Measurements from ENCODE around the gene BCR. TPM values are rescaled to one million over a fixed set of nuclear protein-coding genes. Genes with fewer than 3 reads are reported as not detected.
"Not testable (repeated sequence)": the region's sequence is repeated elsewhere in the genome, so short reads cannot be mapped to it uniquely, and the experiment has no call there.

The BCR gene
- total and polyA plus RNA-seq, 7 donors, result 2.7 to 7.7 (median 6.5) TPM

GRCh38 chr22:23305321-23305910 lies 125.1 kb downstream of the BCR start:
- no peaks in the 10 kb centered on the region for H3K36me3 ChIP-seq (ENCODE audit: insufficient read depth in 1 of 2, low read depth in 1 of 2)
- WGBS, 3 donors, result 54 to 71% (median 67%) methylated on average over 9 of the region's 9 CpGs
- TF ChIP-seq CTCF (IDR thresholded peaks at IDR 0.05), result no peak
- H3K4me1 ChIP-seq, result no peaks in the 10 kb centered on the region
- H3K27ac ChIP-seq, result peak overlapping the region; percentile 53
- ATAC-seq (peak in 3 of 4 donors; percentile 28 to 37 (median 36)), DNase-seq (no peak)
- intact Hi-C loops (cut with DNase I), result no loop called here
- H3K27me3 ChIP-seq (ENCODE audit: insufficient read depth in 3 of 3, low read length in 2 of 3), result no peaks in the 10 kb centered on the region
- no peaks in the 10 kb centered on the region for H3K9me3 ChIP-seq
- no peak overlapping the region for H3K4me3 ChIP-seq

GRCh38 chr22:23305922-23306374 lies 125.6 kb downstream of the BCR start:
- WGBS, 3 donors, result 26 to 42% (median 32%) methylated on average over 11 of the region's 11 CpGs
- intact Hi-C loops (cut with DNase I), result no loop called here

GRCh38 chr22:23306438-23306921 lies 126.2 kb downstream of the BCR start:
- ATAC-seq (peak in 3 of 4 donors; percentile 25 to 36 (median 34)), DNase-seq (no peak)
- intact Hi-C loops (cut with DNase I), result no loop called here
- Histone ChIP-seq H3K9me3 (no peaks in the 10 kb centered on the region), H3K4me1 (no peaks in the 10 kb centered on the region), H3K36me3 (ENCODE audit: insufficient read depth in 1 of 2, low read depth in 1 of 2) (no peaks in the 10 kb centered on the region), H3K27me3 (ENCODE audit: insufficient read depth in 3 of 3, low read length in 2 of 3) (no peaks in the 10 kb centered on the region), H3K4me3 (no peak overlapping the region), H3K27ac (peak overlapping the region; percentile 53)
- TF ChIP-seq CTCF (IDR thresholded peaks at IDR 0.05), result no peak
- 79 to 81% (median 79%) methylated on average over 11 of the region's 11 CpGs for WGBS, 3 donors

More at GRCh38 chr22:23305922-23306374, 125.6 kb downstream of the BCR start:
- H3K27me3 ChIP-seq (ENCODE audit: insufficient read depth in 3 of 3, low read length in 2 of 3), result no peaks in the 10 kb centered on the region
- no peaks in the 10 kb centered on the region for H3K36me3 ChIP-seq (ENCODE audit: insufficient read depth in 1 of 2, low read depth in 1 of 2)
- H3K27ac ChIP-seq, result peak overlapping the region; percentile 53
- no peak overlapping the region for H3K4me3 ChIP-seq
- no peak for TF ChIP-seq CTCF (IDR thresholded peaks at IDR 0.05)
- H3K4me1 ChIP-seq, result no peaks in the 10 kb centered on the region
- DNase-seq, result peak; percentile 63 to 83
- no peaks in the 10 kb centered on the region for H3K9me3 ChIP-seq
- peak in 3 of 4 donors; percentile 71 to 85 (median 84) for ATAC-seq

GRCh38 chr22:23306926-23307325 lies 126.6 kb downstream of the BCR start:
- no peak for ATAC-seq

GRCh38 chr22:23307511-23307910 lies 127.2 kb downstream of the BCR start:
- intact Hi-C loops (cut with DNase I); H3K27ac ChIP-seq; H3K36me3 ChIP-seq (ENCODE audit: insufficient read depth in 1 of 2, low read depth in 1 of 2); H3K9me3 ChIP-seq; DNase-seq; H3K4me3 ChIP-seq; H3K27me3 ChIP-seq (ENCODE audit: insufficient read depth in 3 of 3, low read length in 2 of 3); H3K4me1 ChIP-seq; ATAC-seq: not testable (repeated sequence)
- WGBS, 3 donors, result 71 to 78% methylated on average over 9 of the region's 10 CpGs; no CpG with 5 or more reads in 1 of the 3 donors

More at GRCh38 chr22:23306926-23307325, 126.6 kb downstream of the BCR start:
- intact Hi-C loops (cut with DNase I), result no loop called here
- Histone ChIP-seq H3K4me1 (no peaks in the 10 kb centered on the region), H3K9me3 (no peaks in the 10 kb centered on the region), H3K27ac (peak overlapping the region; percentile 53), H3K36me3 (ENCODE audit: insufficient read depth in 1 of 2, low read depth in 1 of 2) (no peaks in the 10 kb centered on the region), H3K4me3 (no peak overlapping the region), H3K27me3 (ENCODE audit: insufficient read depth in 3 of 3, low read length in 2 of 3) (no peaks in the 10 kb centered on the region)
- 91 to 100% (median 98%) methylated on average over 3 of the region's 3 CpGs for WGBS, 3 donors
- DNase-seq, result no peak
- TF ChIP-seq CTCF (IDR thresholded peaks at IDR 0.05), result no peak

- H3K4me3 ChIP-seq; H3K4me1 ChIP-seq; H3K36me3 ChIP-seq (ENCODE audit: insufficient read depth in 1 of 2, low read depth in 1 of 2); H3K27ac ChIP-seq; H3K27me3 ChIP-seq (ENCODE audit: insufficient read depth in 3 of 3, low read length in 2 of 3); ATAC-seq; H3K9me3 ChIP-seq; intact Hi-C loops (cut with DNase I); DNase-seq: not testable (repeated sequence)
- WGBS, 3 donors, result 89 to 98% (median 92%) methylated on average over 7 to 9 of the region's 12 CpGs
These were observed 129.0 kb downstream of the BCR start for GRCh38 chr22:23309261-23309660.

GRCh38 chr22:23310443-23311097 lies 130.3 kb downstream of the BCR start:
- H3K4me3 ChIP-seq; H3K27me3 ChIP-seq (ENCODE audit: insufficient read depth in 3 of 3, low read length in 2 of 3); H3K36me3 ChIP-seq (ENCODE audit: insufficient read depth in 1 of 2, low read depth in 1 of 2); H3K9me3 ChIP-seq; H3K27ac ChIP-seq; ATAC-seq; H3K4me1 ChIP-seq; intact Hi-C loops (cut with DNase I); DNase-seq: not testable (repeated sequence)
- WGBS, 3 donors, result 69 to 88% (median 72%) methylated on average over 5 of the region's 15 CpGs
